HFFc6 (cell line): Measurements from ENCODE around the gene NFIA. TPM values are rescaled to one million over a fixed set of nuclear protein-coding genes. Genes with fewer than 3 reads are reported as not detected.

Experiments used
- DNase-seq: peaks from one replicate; pipeline ENCODE4 v3.0.0-alpha.2; 2018
- H3K27ac Mint-ChIP-seq: 2 replicates; pipeline ENCODE4 v1.8.0; 2020; ENCODE audit warnings: mild to moderate bottlenecking, mixed read lengths
- H3K27me3 Mint-ChIP-seq: 2 replicates; pipeline ENCODE4 v1.8.0; 2021; ENCODE audit warnings: mild to moderate bottlenecking, moderate library complexity, mixed read lengths; ENCODE audit not compliant: insufficient read depth
- H3K36me3 Mint-ChIP-seq: 2 replicates; pipeline ENCODE4 v1.8.0; 2021; ENCODE audit warnings: low read depth, mixed read lengths
- H3K4me1 Mint-ChIP-seq: 2 replicates; pipeline ENCODE4 v1.8.0; 2020; ENCODE audit warnings: low read depth, mixed read lengths
- H3K4me3 Mint-ChIP-seq: 2 replicates; pipeline ENCODE4 v1.8.0; 2020; ENCODE audit warnings: mild to moderate bottlenecking, moderate library complexity, mixed read lengths
- H3K9me3 Mint-ChIP-seq: 2 replicates; pipeline ENCODE4 v1.8.0; 2020; ENCODE audit warnings: mild to moderate bottlenecking, mixed read lengths
- CTCF ChIP-seq: fragments of 200-600 bp; sonication (generic); IDR thresholded peaks from 2 replicates; pipeline ENCODE4 v1.5.0; 2021; ENCODE audit warnings: antibody characterized with exemption, mild to moderate bottlenecking
- total RNA-seq, 6 experiments: library from RNA; stranded (reverse); fragmentation: NEBNext Ultra II Directional; extraction: Animal tissue kit (Norgen Biotek cat#: 25700); gene quantifications; 2 replicates in 1 of 6; 3 replicates in 5 of 6; pipeline ENCODE4 v1.2.3, GENCODE V29; 2021

NFIA gene
- total RNA-seq, 6 experiments from 2014 or later: 8.5 to 11.3 (median 10.4) TPM

GRCh38 chr1:61293986-61294504 lies 211.7 kb downstream of the NFIA start:
- DNase-seq: no peak
- H3K27ac Mint-ChIP-seq: no peak overlapping the region
- no peaks in the 10 kb centered on the region for H3K9me3 Mint-ChIP-seq
- H3K4me3 Mint-ChIP-seq: no peak overlapping the region
- no peaks in the 10 kb centered on the region for H3K27me3 Mint-ChIP-seq
- TF ChIP-seq CTCF: no peak
- no peaks in the 10 kb centered on the region for H3K36me3 Mint-ChIP-seq
- H3K4me1 Mint-ChIP-seq: no peaks in the 10 kb centered on the region

GRCh38 chr1:61294930-61295329 lies 212.6 kb downstream of the NFIA start:
- Mint-ChIP-seq H3K36me3 (no peaks in the 10 kb centered on the region), H3K4me1 (no peaks in the 10 kb centered on the region), H3K4me3 (no peak overlapping the region), H3K9me3 (no peaks in the 10 kb centered on the region), H3K27me3 (no peaks in the 10 kb centered on the region), H3K27ac (no peak overlapping the region)
- no peak for TF ChIP-seq CTCF
- no peak for DNase-seq

- Mint-ChIP-seq H3K9me3 (no peaks in the 10 kb centered on the region), H3K4me3 (no peak overlapping the region), H3K36me3 (no peaks in the 10 kb centered on the region), H3K27me3 (no peaks in the 10 kb centered on the region), H3K27ac (no peak overlapping the region), H3K4me1 (no peaks in the 10 kb centered on the region)
- no peak for TF ChIP-seq CTCF
- no peak for DNase-seq
These were observed 213.6 kb downstream of the NFIA start for GRCh38 chr1:61295818-61296537.

GRCh38 chr1:61297887-61298286 lies 215.5 kb downstream of the NFIA start:
- Mint-ChIP-seq H3K4me1 (peaks cover 12% of the 10 kb centered on the region), H3K27me3 (no peaks in the 10 kb centered on the region), H3K9me3 (no peaks in the 10 kb centered on the region), H3K4me3 (no peak overlapping the region), H3K27ac (no peak overlapping the region), H3K36me3 (no peaks in the 10 kb centered on the region)
- no peak for TF ChIP-seq CTCF
- DNase-seq: no peak

GRCh38 chr1:61299463-61299862 lies 217.1 kb downstream of the NFIA start:
- no peak for DNase-seq
- H3K27me3 Mint-ChIP-seq: no peaks in the 10 kb centered on the region
- TF ChIP-seq CTCF: no peak
- no peak overlapping the region for H3K4me3 Mint-ChIP-seq
- no peak overlapping the region for H3K27ac Mint-ChIP-seq
- H3K4me1 Mint-ChIP-seq: peaks cover 12% of the 10 kb centered on the region
- H3K36me3 Mint-ChIP-seq: no peaks in the 10 kb centered on the region
- H3K9me3 Mint-ChIP-seq: no peaks in the 10 kb centered on the region
